Caco-2 (cell line): ENCODE measurements around the gene HDGFL3. TPM values are rescaled to one million over a fixed set of nuclear protein-coding genes. Genes with fewer than 3 reads are reported as not detected.

Experiments used
- BruUV-seq: library from RNA; stranded (reverse); fragments of 400-500 nt; replicated peaks from 2 replicates; lab custom pipeline; 2021; lab: Mats Ljungman, UMichigan
- CTCF ChIA-PET: fragments of 300-600 bp; sonication (Branson Sonifier 250); formaldehyde crosslinking; loops from one replicate; lab custom pipeline; 2022; ENCODE audit warnings: antibody characterized with exemption; lab: Charles Lee
- POLR2A ChIA-PET: fragments of 300-600 bp; sonication (Branson Sonifier 250); formaldehyde crosslinking; loops from one replicate; lab custom pipeline; 2022; ENCODE audit warnings: antibody characterized with exemption; lab: Charles Lee
- DNase-seq, 2 experiments: peaks; one replicate each; pipeline versions ENCODE4 v3.0.0 to v3.0.0-alpha.2; 2020 to 2022
- H3K27me3 ChIP-seq: replicated peaks from 2 replicates; pipeline ENCODE4 v1.6.0; 2011; ENCODE audit warnings: low read length; ENCODE audit not compliant: control insufficient read depth, insufficient read depth
- H3K36me3 ChIP-seq: 2 replicates; pipeline ENCODE4 v1.5.1; 2011; ENCODE audit warnings: low read length; ENCODE audit not compliant: control insufficient read depth, insufficient read depth
- H3K4me1 ChIP-seq: fragments of 250-450 bp; sonication (Bioruptor Pico); 2 replicates; pipeline ENCODE4 v1.5.1; 2020; ENCODE audit warnings: mild to moderate bottlenecking
- H3K4me3 ChIP-seq: 2 replicates; pipeline ENCODE4 v1.5.1; 2011; ENCODE audit warnings: low read depth, mild to moderate bottlenecking, control low read depth, low read length
- H3K9me3 ChIP-seq: fragments of 250-450 bp; sonication (Bioruptor Pico); 2 replicates; pipeline ENCODE4 v1.5.1; 2020; ENCODE audit warnings: mild to moderate bottlenecking, moderate library complexity
- H3K27ac Mint-ChIP-seq: one replicate; pipeline ENCODE4 v1.8.0; 2022; ENCODE audit warnings: mixed read lengths; ENCODE audit not compliant: unreplicated experiment
- H3K27me3 Mint-ChIP-seq: one replicate; pipeline ENCODE4 v1.8.0; 2022; ENCODE audit warnings: mixed read lengths; ENCODE audit not compliant: insufficient read depth, unreplicated experiment
- H3K36me3 Mint-ChIP-seq: one replicate; pipeline ENCODE4 v1.8.0; 2022; ENCODE audit warnings: mild to moderate bottlenecking, mixed read lengths; ENCODE audit not compliant: insufficient read depth, unreplicated experiment
- H3K4me1 Mint-ChIP-seq: one replicate; pipeline ENCODE4 v1.8.0; 2022; ENCODE audit warnings: low read depth, mixed read lengths; ENCODE audit not compliant: unreplicated experiment
- H3K4me3 Mint-ChIP-seq: one replicate; pipeline ENCODE4 v1.8.0; 2022; ENCODE audit warnings: mild to moderate bottlenecking, moderate library complexity, mixed read lengths; ENCODE audit not compliant: unreplicated experiment
- H3K9me3 Mint-ChIP-seq: one replicate; pipeline ENCODE4 v1.8.0; 2022; ENCODE audit warnings: mixed read lengths; ENCODE audit not compliant: unreplicated experiment
- intact Hi-C: fragments of 100-400 bp; cut with micrococcal nuclease; formaldehyde crosslinking; loops from one replicate; pipeline ENCODE4 v1.10.0; 2022; ENCODE audit not compliant: unreplicated experiment
- total RNA-seq: library from RNA; stranded (reverse); gene quantifications from 2 replicates; pipeline ENCODE4 v1.2.3, GENCODE V29; 2022
- TF ChIP-seq, protein P1 (sequence below), 2 experiments: fragments of 200-600 bp in 1 of 2; IDR thresholded peaks; 1 replicate in 1 of 2; 2 replicates in 1 of 2; pipeline versions ENCODE4 v1.5.1 to v1.8.0; 2011 to 2022; ENCODE audit warnings: antibody characterized with exemption in 1 of 2, control low read depth in 1 of 2, inconsistent platforms in 1 of 2, low read depth in 1 of 2, low read length in 1 of 2, mild to moderate bottlenecking in 1 of 2, moderate library complexity in 1 of 2; ENCODE audit not compliant: insufficient read depth in 1 of 2, severe bottlenecking in 1 of 2, unreplicated experiment in 1 of 2

HDGFL3 gene
- total RNA-seq, 1 experiment from 2014 or later, result 22.9 TPM

DNA sequence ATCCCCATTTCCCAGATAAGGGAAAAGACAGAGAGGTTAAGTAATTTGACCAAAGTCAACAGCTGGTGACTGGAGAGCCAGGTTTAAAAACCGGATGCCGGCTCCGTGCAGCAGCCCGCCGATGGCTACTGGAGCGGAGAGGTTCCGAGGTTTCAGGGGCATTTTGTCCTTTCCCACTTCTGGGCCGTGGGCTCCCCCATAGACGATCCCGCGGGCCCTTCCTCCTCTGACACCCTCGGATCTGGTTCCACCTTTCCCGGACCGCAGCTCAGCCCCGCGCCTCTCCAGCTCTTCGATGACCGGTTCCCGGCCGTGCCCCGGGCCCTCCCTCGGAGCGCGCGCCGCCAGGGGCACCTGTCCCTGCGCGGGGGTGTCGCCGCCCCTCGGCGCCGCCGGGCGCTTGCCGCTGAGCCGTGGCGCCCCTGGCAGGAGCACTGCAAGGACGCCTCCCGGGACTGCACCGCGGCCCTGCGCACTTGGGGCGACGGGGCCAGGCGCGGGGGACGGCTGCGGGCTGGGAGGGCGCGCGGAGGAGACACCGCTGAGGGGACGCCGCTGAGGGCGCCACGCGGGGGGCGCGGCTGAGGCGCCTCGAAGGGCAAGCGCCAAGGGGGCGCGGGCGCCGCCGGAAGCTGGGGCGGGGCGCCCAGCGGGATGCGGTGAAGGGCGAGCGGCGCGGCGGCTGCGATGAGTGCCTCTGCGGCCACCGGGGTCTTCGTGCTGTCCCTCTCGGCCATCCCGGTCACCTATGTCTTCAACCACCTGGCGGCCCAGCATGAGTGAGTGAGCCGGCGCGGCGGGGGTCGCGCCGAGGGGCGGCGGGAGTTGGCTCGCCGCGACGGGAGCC is 100.4 kb downstream of the HDGFL3 start, which contains the start of gene TM6SF1:
Gene TM6SF1 (plus strand): TSS at position 652 of the 847 bp plus-strand sequence. CDS start 36 bp downstream, at position 688.
- Histone ChIP-seq H3K4me1 (no peaks in the 10 kb centered on the region), H3K36me3 (no peaks in the 10 kb centered on the region), H3K4me3 (no peak within 1 kb of the TSS), H3K27me3 (no peaks in the 10 kb centered on the region; the same call in 1 of the 2 replicates), H3K9me3 (no peaks in the 10 kb centered on the region)
- Mint-ChIP-seq H3K36me3 (no peaks in the 10 kb centered on the region), H3K27me3 (peaks cover 6% of the 10 kb centered on the region), H3K4me1 (no peaks in the 10 kb centered on the region), H3K4me3 (no peak within 1 kb of the TSS), H3K9me3 (peaks cover 10% of the 10 kb centered on the region), H3K27ac (no peak within 1 kb of the TSS)
- TF ChIP-seq, protein P1, sequence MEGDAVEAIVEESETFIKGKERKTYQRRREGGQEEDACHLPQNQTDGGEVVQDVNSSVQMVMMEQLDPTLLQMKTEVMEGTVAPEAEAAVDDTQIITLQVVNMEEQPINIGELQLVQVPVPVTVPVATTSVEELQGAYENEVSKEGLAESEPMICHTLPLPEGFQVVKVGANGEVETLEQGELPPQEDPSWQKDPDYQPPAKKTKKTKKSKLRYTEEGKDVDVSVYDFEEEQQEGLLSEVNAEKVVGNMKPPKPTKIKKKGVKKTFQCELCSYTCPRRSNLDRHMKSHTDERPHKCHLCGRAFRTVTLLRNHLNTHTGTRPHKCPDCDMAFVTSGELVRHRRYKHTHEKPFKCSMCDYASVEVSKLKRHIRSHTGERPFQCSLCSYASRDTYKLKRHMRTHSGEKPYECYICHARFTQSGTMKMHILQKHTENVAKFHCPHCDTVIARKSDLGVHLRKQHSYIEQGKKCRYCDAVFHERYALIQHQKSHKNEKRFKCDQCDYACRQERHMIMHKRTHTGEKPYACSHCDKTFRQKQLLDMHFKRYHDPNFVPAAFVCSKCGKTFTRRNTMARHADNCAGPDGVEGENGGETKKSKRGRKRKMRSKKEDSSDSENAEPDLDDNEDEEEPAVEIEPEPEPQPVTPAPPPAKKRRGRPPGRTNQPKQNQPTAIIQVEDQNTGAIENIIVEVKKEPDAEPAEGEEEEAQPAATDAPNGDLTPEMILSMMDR (IDR thresholded peaks at IDR 0.05; ENCODE audit: insufficient read depth in 1 of 2, low read depth in 1 of 2, low read length in 1 of 2, severe bottlenecking in 1 of 2, unreplicated experiment in 1 of 2), result no peak
- CTCF ChIA-PET, result no interaction called here
- DNase-seq, result no peak
- no TSS peak for BruUV-seq
- POLR2A ChIA-PET, result no interaction called here
- intact Hi-C loops, result no loop called here

DNA sequence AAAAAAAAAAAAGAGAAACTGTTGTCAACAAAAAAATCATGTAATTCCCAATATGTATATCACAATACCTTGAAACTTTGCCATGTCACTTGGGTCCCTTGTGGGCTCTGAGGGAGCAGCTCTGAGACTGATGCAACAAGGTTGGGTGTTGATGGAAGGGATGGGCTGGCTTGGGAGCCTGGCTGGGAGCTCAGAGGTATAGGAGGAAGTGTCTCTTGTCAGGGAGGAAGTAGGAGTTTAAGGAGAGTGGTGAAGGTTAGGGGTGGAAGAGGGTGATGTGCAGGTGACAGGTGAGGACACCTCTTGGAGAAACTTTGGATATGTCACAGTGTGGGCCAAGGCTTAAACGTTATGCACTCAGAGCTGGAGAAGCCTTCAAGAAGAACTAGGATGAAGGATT is 102.2 kb downstream of the HDGFL3 start:
- no peak overlapping the region for H3K27ac Mint-ChIP-seq
- DNase-seq, result no peak
- H3K4me3 Mint-ChIP-seq, result no peak overlapping the region
- H3K36me3 Mint-ChIP-seq, result no peaks in the 10 kb centered on the region
- no peaks in the 10 kb centered on the region for H3K9me3 Mint-ChIP-seq
- Histone ChIP-seq H3K4me1 (no peaks in the 10 kb centered on the region), H3K4me3 (no peak overlapping the region), H3K9me3 (no peaks in the 10 kb centered on the region), H3K27me3 (no peaks in the 10 kb centered on the region; the same call in 1 of the 2 replicates), H3K36me3 (no peaks in the 10 kb centered on the region)
- CTCF ChIA-PET, result no interaction called here
- intact Hi-C loops, result no loop called here
- POLR2A ChIA-PET, result no interaction called here
- TF ChIP-seq, protein P1 (IDR thresholded peaks at IDR 0.05; ENCODE audit: insufficient read depth in 1 of 2, low read depth in 1 of 2, low read length in 1 of 2, severe bottlenecking in 1 of 2, unreplicated experiment in 1 of 2), result no peak
- BruUV-seq, result no TSS peak
- no peaks in the 10 kb centered on the region for H3K4me1 Mint-ChIP-seq
- peaks cover 12% of the 10 kb centered on the region for H3K27me3 Mint-ChIP-seq

DNA sequence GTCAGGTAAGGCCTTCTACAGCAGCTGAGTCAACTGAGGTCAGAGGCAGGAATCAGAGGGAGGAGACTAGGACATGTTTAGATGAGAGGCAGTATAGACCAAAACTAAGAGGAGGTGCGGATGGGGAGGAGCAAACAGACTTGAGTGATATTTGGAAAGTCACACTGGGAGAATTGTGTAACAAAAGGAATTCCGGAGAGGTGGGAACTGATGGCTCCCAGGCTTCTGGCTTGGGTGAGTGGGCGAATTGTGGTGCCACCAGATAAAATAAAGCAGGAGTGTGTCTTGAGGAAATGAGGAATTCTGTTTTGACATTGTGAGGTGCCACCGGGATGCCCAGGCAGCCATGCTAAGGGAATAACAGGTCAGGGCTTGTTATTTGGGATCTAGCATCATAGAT is 103.5 kb downstream of the HDGFL3 start:
- Mint-ChIP-seq H3K9me3 (no peaks in the 10 kb centered on the region), H3K4me1 (no peaks in the 10 kb centered on the region), H3K36me3 (no peaks in the 10 kb centered on the region), H3K27ac (no peak overlapping the region), H3K27me3 (peaks cover 18% of the 10 kb centered on the region), H3K4me3 (no peak overlapping the region)
- intact Hi-C loops, result no loop called here
- Histone ChIP-seq H3K36me3 (no peaks in the 10 kb centered on the region), H3K27me3 (no peaks in the 10 kb centered on the region; the same call in 1 of the 2 replicates), H3K9me3 (no peaks in the 10 kb centered on the region), H3K4me3 (no peak overlapping the region), H3K4me1 (no peaks in the 10 kb centered on the region)
- DNase-seq, result no peak
- ChIA-PET POLR2A (no interaction called here), CTCF (no interaction called here)
- BruUV-seq, result no TSS peak
- TF ChIP-seq, protein P1 (IDR thresholded peaks at IDR 0.05; ENCODE audit: insufficient read depth in 1 of 2, low read depth in 1 of 2, low read length in 1 of 2, severe bottlenecking in 1 of 2, unreplicated experiment in 1 of 2), result no peak
